ENCODE results near the gene LYL1.
"Not testable (repeated sequence)": the region's sequence is repeated elsewhere in the genome, so short reads cannot be mapped to it uniquely, and the experiment has no call there.

Gene LYL1

GRCh38 chr19:13102666-13103580 lies at the start of gene LYL1:
TSS of gene LYL1 (minus strand) at chr19:13102858. CDS start at chr19:13101171, 1,687 bp downstream.
- peak; percentile 91 for DNase-seq

- DNase-seq, result peak; percentile 98
These were observed 49.1 kb upstream of the LYL1 start for GRCh38 chr19:13151605-13152355.

- DNase-seq, result no peak
These were observed 48.4 kb upstream of the LYL1 start for GRCh38 chr19:13150931-13151604.

- DNase-seq, result peak; percentile 96
These were observed 47.7 kb upstream of the LYL1 start, which contains the start of the genes IER2 and STX10 for GRCh38 chr19:13150187-13150930. TSS of gene IER2 (plus strand) at chr19:13150411. CDS start at chr19:13153187, 2,776 bp downstream. TSS of gene STX10 (minus strand) at chr19:13150375. CDS start at chr19:13150173, 202 bp downstream.

- DNase-seq, result peak; percentile 78
These were observed 47.0 kb upstream of the LYL1 start for GRCh38 chr19:13149628-13150186.

- DNase-seq, result not testable (repeated sequence)
These were observed 46.5 kb upstream of the LYL1 start for GRCh38 chr19:13149173-13149627.

- DNase-seq, result no peak
These were observed 44.3 kb upstream of the LYL1 start for GRCh38 chr19:13146763-13147563.

GRCh38 chr19:13139633-13140311 lies 37.1 kb upstream of the LYL1 start:
- no peak for DNase-seq

GRCh38 chr19:13138916-13139198 lies 36.2 kb upstream of the LYL1 start:
- no peak for DNase-seq

- peak; percentile 38 for DNase-seq
These were observed 35.7 kb upstream of the LYL1 start for GRCh38 chr19:13138171-13138915.

- DNase-seq, result no peak
These were observed 34.7 kb upstream of the LYL1 start for GRCh38 chr19:13137290-13137794.

- no peak for DNase-seq
These were observed 32.7 kb upstream of the LYL1 start for GRCh38 chr19:13135068-13136062.

GRCh38 chr19:13134626-13135025 lies 32.0 kb upstream of the LYL1 start:
- DNase-seq, result no peak

GRCh38 chr19:13133241-13133870 lies 30.7 kb upstream of the LYL1 start:
- DNase-seq, result no peak

- DNase-seq, result no peak
These were observed 30.0 kb upstream of the LYL1 start for GRCh38 chr19:13132471-13133180.

- DNase-seq, result peak; percentile 40
These were observed 28.3 kb upstream of the LYL1 start for GRCh38 chr19:13130886-13131490.

- DNase-seq, result no peak
These were observed 26.7 kb upstream of the LYL1 start for GRCh38 chr19:13129384-13129783.

Measured in islet precursor cell (in vitro differentiated cells).